H1 (cell line): ENCODE data around the gene CERS1. TPM values are rescaled to one million over a fixed set of nuclear protein-coding genes. Genes with fewer than 3 reads are reported as not detected.
A peak's percentile ranks its signal among the peaks of the same experiment; 100 is the strongest.

Experiments
- CTCF ChIA-PET: fragments of 300-600 bp; sonication (Branson Sonifier 250); formaldehyde crosslinking; loops from one replicate; lab custom pipeline; 2021; ENCODE audit not compliant: partially characterized antibody; lab: Charles Lee
- POLR2A ChIA-PET: fragments of 300-600 bp; sonication (Branson Sonifier 250); formaldehyde crosslinking; loops from one replicate; lab custom pipeline; 2021; ENCODE audit warnings: inconsistent platforms; ENCODE audit not compliant: partially characterized antibody; lab: Charles Lee
- DNase-seq, 2 experiments: peaks; one replicate each; pipeline versions ENCODE4 v3.0.0 to v3.0.0-alpha.2; 2010 to 2022; ENCODE audit warnings: low spot score in 2 of 2, low read depth in 1 of 2, mixed read lengths in 1 of 2
- FAIRE-seq: peaks from 2 replicates; lab custom pipeline; 2011; peaks lifted over from hg19 to GRCh38; lab: Jason Lieb, UNC
- H2AFZ ChIP-seq: 2 replicates; pipeline ENCODE4 v1.8.1; 2012; ENCODE audit warnings: low read length, inconsistent platforms
- H2AK5ac ChIP-seq: 2 replicates; pipeline ENCODE4 v1.6.1; 2013; ENCODE audit warnings: low read depth, low read length
- H2BK120ac ChIP-seq: replicated peaks from 2 replicates; pipeline ENCODE3; 2013; ENCODE audit warnings: low read depth, low read length, inconsistent platforms
- H2BK12ac ChIP-seq: 2 replicates; pipeline ENCODE4 v1.6.1; 2013; ENCODE audit warnings: low read depth, low read length
- H2BK15ac ChIP-seq: 2 replicates; pipeline ENCODE4 v1.6.1; 2013; ENCODE audit warnings: low read length
- H2BK20ac ChIP-seq: 2 replicates; pipeline ENCODE4 v1.6.1; 2013; ENCODE audit warnings: low read length
- H2BK5ac ChIP-seq: 2 replicates; pipeline ENCODE4 v1.6.1; 2013; ENCODE audit warnings: low read depth, low read length
- H3K14ac ChIP-seq: 2 replicates; pipeline ENCODE4 v1.6.1; 2013; ENCODE audit warnings: inconsistent platforms; ENCODE audit not compliant: insufficient read length
- H3K18ac ChIP-seq: 2 replicates; pipeline ENCODE4 v1.6.1; 2013; ENCODE audit warnings: low read length; ENCODE audit errors: extremely low read depth
- H3K23ac ChIP-seq: 2 replicates; pipeline ENCODE4 v1.6.1; 2013; ENCODE audit warnings: inconsistent platforms; ENCODE audit not compliant: insufficient read length
- H3K23me2 ChIP-seq: 2 replicates; pipeline ENCODE4 v1.6.1; 2013; ENCODE audit warnings: low read depth, low read length
- H3K27ac ChIP-seq: 2 replicates; pipeline ENCODE4 v1.6.1; 2011; ENCODE audit warnings: low read depth, low read length, inconsistent platforms
- H3K27me3 ChIP-seq, 4 experiments: replicated peaks in 1 of 4; 1 replicate in 1 of 4; 2 replicates in 3 of 4; pipeline versions ENCODE4 v1.6.1 to v1.8.1; 2011 to 2013; ENCODE audit warnings: low read length in 3 of 4, mild to moderate bottlenecking in 3 of 4, inconsistent platforms in 2 of 4, mixed read lengths in 2 of 4, moderate library complexity in 1 of 4; ENCODE audit not compliant: control insufficient read depth in 3 of 4, insufficient read depth in 3 of 4; ENCODE audit errors: extremely low read depth in 1 of 4
- H3K36me3 ChIP-seq, 4 experiments: 2 replicates each; pipeline versions ENCODE4 v1.6.1 to v1.8.1; 2011 to 2013; ENCODE audit warnings: mild to moderate bottlenecking in 4 of 4, low read length in 3 of 4, moderate library complexity in 2 of 4, control low read depth in 1 of 4, inconsistent platforms in 1 of 4; ENCODE audit not compliant: insufficient read depth in 4 of 4, control insufficient read depth in 2 of 4
- H3K4ac ChIP-seq: replicated peaks from 2 replicates; pipeline ENCODE3; 2013; ENCODE audit warnings: low read length, low read depth, mixed read lengths, inconsistent platforms; ENCODE audit not compliant: insufficient read length
- H3K4me1 ChIP-seq, 4 experiments: replicated peaks in 1 of 4; 1 replicate in 1 of 4; 2 replicates in 3 of 4; pipeline versions ENCODE4 v1.6.1 to v1.8.1; 2011 to 2013; ENCODE audit warnings: low read length in 3 of 4, inconsistent platforms in 2 of 4, mixed read lengths in 1 of 4; ENCODE audit not compliant: insufficient read depth in 4 of 4, control insufficient read depth in 3 of 4
- H3K4me2 ChIP-seq, 2 experiments: 2 replicates each; pipeline versions ENCODE4 v1.6.1 to v1.8.1; 2011 to 2013; ENCODE audit warnings: low read depth in 2 of 2, low read length in 2 of 2, control low read depth in 1 of 2, inconsistent platforms in 1 of 2, mild to moderate bottlenecking in 1 of 2; ENCODE audit not compliant: insufficient read depth in 1 of 2
- H3K4me3 ChIP-seq, 4 experiments: fragments of 200-600, 300-600 bp in 1 of 4; sonication (generic), shearing (Covaris generic), sonication (Bioruptor Twin) in 1 of 4; 2 replicates each; pipeline versions ENCODE4 v1.5.1 to v1.8.1; 2011 to 2016; ENCODE audit warnings: low read length in 4 of 4, low read depth in 3 of 4, control low read depth in 2 of 4, inconsistent platforms in 2 of 4, mild to moderate bottlenecking in 2 of 4, mixed read lengths in 1 of 4, moderate library complexity in 1 of 4; ENCODE audit not compliant: insufficient read depth in 2 of 4; ENCODE audit errors: extremely low read depth in 1 of 4
- H3K56ac ChIP-seq: replicated peaks from 2 replicates; pipeline ENCODE3; 2013; ENCODE audit warnings: low read depth, mild to moderate bottlenecking, mixed read lengths, low read length, inconsistent platforms; ENCODE audit not compliant: insufficient read length
- H3K79me1 ChIP-seq: 2 replicates; pipeline ENCODE4 v1.6.1; 2013; ENCODE audit warnings: low read depth, low read length, control low read depth
- H3K79me2 ChIP-seq, 2 experiments: 2 replicates each; pipeline versions ENCODE4 v1.6.1 to v1.8.1; 2012 to 2013; ENCODE audit warnings: low read length in 2 of 2, mild to moderate bottlenecking in 2 of 2, inconsistent platforms in 1 of 2; ENCODE audit not compliant: insufficient read depth in 2 of 2, control insufficient read depth in 1 of 2
- H3K9ac ChIP-seq, 4 experiments: replicated peaks in 1 of 4; 1 replicate in 1 of 4; 2 replicates in 3 of 4; pipeline versions ENCODE4 v1.6.1 to v1.8.1; 2011 to 2013; ENCODE audit warnings: low read depth in 3 of 4, low read length in 3 of 4, control low read depth in 2 of 4, mild to moderate bottlenecking in 2 of 4, moderate library complexity in 2 of 4, inconsistent platforms in 1 of 4; ENCODE audit errors: extremely low read depth in 1 of 4
- H3K9me3 ChIP-seq, 2 experiments: 2 replicates each; pipeline versions ENCODE4 v1.6.1 to v1.8.1; 2012 to 2013; ENCODE audit warnings: mild to moderate bottlenecking in 2 of 2, moderate library complexity in 2 of 2, control low read depth in 1 of 2, inconsistent platforms in 1 of 2, low read depth in 1 of 2, low read length in 1 of 2, mixed read lengths in 1 of 2; ENCODE audit not compliant: insufficient read depth in 2 of 2
- H4K20me1 ChIP-seq, 2 experiments: replicated peaks in 1 of 2; 2 replicates each; pipeline versions ENCODE3 to v1.8.1; 2011 to 2013; ENCODE audit warnings: inconsistent platforms in 2 of 2, low read length in 2 of 2, mild to moderate bottlenecking in 1 of 2; ENCODE audit not compliant: insufficient read depth in 2 of 2, control insufficient read depth in 1 of 2
- H4K5ac ChIP-seq: 2 replicates; pipeline ENCODE4 v1.6.1; 2013; ENCODE audit warnings: low read length, low read depth, mixed read lengths, inconsistent platforms; ENCODE audit not compliant: insufficient read length
- H4K8ac ChIP-seq: 2 replicates; pipeline ENCODE4 v1.8.0; 2013; ENCODE audit warnings: mild to moderate bottlenecking, moderate library complexity, low read length, inconsistent platforms; ENCODE audit not compliant: insufficient read depth; ENCODE audit errors: extremely low read depth
- H4K91ac ChIP-seq: replicated peaks from 2 replicates; pipeline ENCODE3; 2013; ENCODE audit warnings: low read length, mixed read lengths, inconsistent platforms; ENCODE audit not compliant: insufficient read length
- CHD1 ChIP-seq: IDR thresholded peaks from 2 replicates; pipeline ENCODE4 v1.6.1; 2012; ENCODE audit warnings: low read depth, low read length, improper control_type of control experiment
- WGBS, 2 experiments: shearing (Covaris generic) in 1 of 2; methylation state at CpG; one replicate each; pipeline versions ENCODE4 v1.1.6 to v1.1.7; 2013 to 2015; ENCODE audit warnings: low lambda C conversion rate in 2 of 2, mixed read lengths in 2 of 2, inconsistent platforms in 1 of 2, low coverage in 1 of 2, missing lambda C conversion rate in 1 of 2; ENCODE audit not compliant: insufficient replicate concordance in 2 of 2, insufficient coverage in 1 of 2, insufficient read length in 1 of 2; ENCODE audit errors: extremely low coverage in 1 of 2, missing lambda C conversion rate in 1 of 2; 5-methylcytosine and 5-hydroxymethylcytosine counted together
- polyA plus RNA-seq, 7 experiments: library from polyadenylated mRNA; depleted of rRNA in 3 of 7; stranded (reverse) in 5 of 7; unstranded in 2 of 7; fragments of >200 nt in 5 of 7; fragments of 200-250 nt in 2 of 7; gene quantifications; 1 replicate in 5 of 7; 2 replicates in 1 of 7; 4 replicates in 1 of 7; pipeline versions ENCODE4 v1.2.1 to v1.2.3, GENCODE V29; 2011 to 2013; ENCODE audit warnings: missing spikeins in 2 of 7, mixed read lengths in 2 of 7
- total RNA-seq: library from RNA; stranded (reverse); fragmentation: NEBNext Ultra II Directional; extraction: Animal tissue kit (Norgen Biotek cat#: 25700); gene quantifications from 2 replicates; pipeline ENCODE4 v1.2.1, GENCODE V29; 2021
- TF ChIP-seq, protein P1 (sequence below): IDR thresholded peaks from 2 replicates; pipeline ENCODE4 v1.6.1; 2011; ENCODE audit warnings: low read depth, mild to moderate bottlenecking, low read length; ENCODE audit not compliant: insufficient read depth

Gene CERS1
- total and polyA plus RNA-seq, 2 of the 8 experiments (the other 6 are each of a cell fraction or from before 2014, with no cell fraction given), result 18.6 to 51.0 TPM

DNA sequence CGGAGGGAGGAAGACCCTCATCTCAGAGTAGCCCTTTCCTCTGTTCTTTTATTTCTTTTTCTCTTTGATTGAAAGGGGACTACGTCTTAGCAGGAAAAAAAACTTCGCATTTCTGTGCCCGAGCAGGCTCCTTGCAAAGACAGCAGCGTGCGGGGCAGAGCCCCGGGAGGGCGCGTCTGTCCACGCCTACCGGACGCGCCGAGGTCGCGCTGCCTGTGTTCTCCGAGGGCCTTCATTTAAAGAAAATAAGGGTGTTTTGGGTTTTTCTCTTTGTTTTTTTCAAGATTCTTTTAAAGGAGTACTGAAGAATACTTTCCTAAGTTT, 29.2 kb downstream of the CERS1 start:
- H3K23ac ChIP-seq, result no peak overlapping the region
- H3K14ac ChIP-seq, result no peak overlapping the region
- H3K18ac ChIP-seq, result no peak overlapping the region
- no peak overlapping the region for H3K4me3 ChIP-seq
- H3K36me3 ChIP-seq, result peaks cover 16 to 40% (median 29%) of the 10 kb centered on the region in 4 experiments
- H3K4ac ChIP-seq, result no peak overlapping the region
- no peak overlapping the region for H4K91ac ChIP-seq
- H3K27ac ChIP-seq, result no peak overlapping the region
- H2BK12ac ChIP-seq, result no peak overlapping the region
- H3K56ac ChIP-seq, result no peak overlapping the region
- no peak overlapping the region for H2AFZ ChIP-seq
- 86% methylated on average over 17 of the region's 17 CpGs; no CpG with 5 or more reads in 1 of the 2 experiments for WGBS, 2 experiments
- peak overlapping the region; percentile 35; the same call in 1 of the 2 replicates for H4K8ac ChIP-seq
- no peak overlapping the region for H2BK15ac ChIP-seq
- no peak overlapping the region for H2AK5ac ChIP-seq
- no peaks in the 10 kb centered on the region; the same call in 1 of the 2 replicates for H3K79me1 ChIP-seq
- CTCF ChIA-PET, result interaction anchor here (0.9 to 15.1 kb wide), 27 partner anchors 11 to 806 kb away, joined by 3 to 247 read pairs (median 3); no protein-coding TSS in a partner anchor
- no peak overlapping the region for H3K9ac ChIP-seq
- TF ChIP-seq CHD1, result no peak
- TF ChIP-seq, protein P1, sequence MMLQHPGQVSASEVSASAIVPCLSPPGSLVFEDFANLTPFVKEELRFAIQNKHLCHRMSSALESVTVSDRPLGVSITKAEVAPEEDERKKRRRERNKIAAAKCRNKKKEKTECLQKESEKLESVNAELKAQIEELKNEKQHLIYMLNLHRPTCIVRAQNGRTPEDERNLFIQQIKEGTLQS, result no peak
- TF ChIP-seq, all 59 proteins: peak for 0
- H3K4me1 ChIP-seq, result peaks cover 0 to 13% (median 4%) of the 10 kb centered on the region in 4 experiments; a peak in 4 of 7 replicates
- FAIRE-seq (no peak), DNase-seq (no peak)
- POLR2A ChIA-PET, result interaction anchor here (0.9 to 1.3 kb wide), 4 partner anchors 22 to 120 kb away, joined by 3 to 4 read pairs (median 4); no protein-coding TSS in a partner anchor
- H3K4me2 ChIP-seq, result no peak overlapping the region
- peaks cover 5 to 22% of the 10 kb centered on the region in 2 experiments for H4K20me1 ChIP-seq
- H3K27me3 ChIP-seq, result peaks cover 0 to 2% (median 0%) of the 10 kb centered on the region in 4 experiments; a peak in 1 of 7 replicates
- H3K9me3 ChIP-seq, result no peaks in the 10 kb centered on the region
- no peak overlapping the region for H2BK120ac ChIP-seq
- H3K79me2 ChIP-seq, result no peaks in the 10 kb centered on the region
- no peak overlapping the region for H2BK20ac ChIP-seq
- H2BK5ac ChIP-seq, result no peak overlapping the region
- no peak overlapping the region for H4K5ac ChIP-seq
- peaks cover 4% of the 10 kb centered on the region; the same call in 1 of the 2 replicates for H3K23me2 ChIP-seq
